ENCODE measurements around the gene MACROD2. TPM values are rescaled to one million over a fixed set of nuclear protein-coding genes. Genes with fewer than 3 reads are reported as not detected.

MACROD2 gene
- total RNA-seq, 1 experiment from 2014 or later = 3.1 TPM

GRCh38 chr20:14374196-14374595 is 378.9 kb downstream of the MACROD2 start:
- Mint-ChIP-seq H3K27me3 (ENCODE audit: insufficient read depth, unreplicated experiment) (no peaks in the 10 kb centered on the region), H3K9me3 (ENCODE audit: unreplicated experiment) (no peaks in the 10 kb centered on the region), H3K27ac (ENCODE audit: low read depth, unreplicated experiment) (no peak overlapping the region), H3K36me3 (ENCODE audit: insufficient read depth, unreplicated experiment) (no peaks in the 10 kb centered on the region), H3K4me1 (ENCODE audit: insufficient read depth, unreplicated experiment) (no peaks in the 10 kb centered on the region), H3K4me3 (ENCODE audit: unreplicated experiment) (no peak overlapping the region)
- intact Hi-C loops (cut with micrococcal nuclease) = no loop called here
- CTCF ChIA-PET = interaction anchor here (0.5 to 0.7 kb wide), 2 partner anchors 12 to 36 kb away, joined by 3 to 4 read pairs; no protein-coding TSS in a partner anchor
- DNase-seq (ENCODE audit: unreplicated experiment) = no peak
- no peak for TF ChIP-seq CTCF (IDR thresholded peaks at IDR 0.05; ENCODE audit: unreplicated experiment)
- POLR2A ChIA-PET = interaction anchor here (1.0 to 1.2 kb wide), 2 partner anchors 9 to 13 kb away, joined by 3 read pairs; no protein-coding TSS in a partner anchor
- no TSS peak for BruUV-seq (replicated peaks)

- no peaks in the 10 kb centered on the region for H3K36me3 Mint-ChIP-seq (ENCODE audit: insufficient read depth, unreplicated experiment)
- H3K27me3 Mint-ChIP-seq (ENCODE audit: insufficient read depth, unreplicated experiment) = no peaks in the 10 kb centered on the region
- POLR2A ChIA-PET = interaction anchor here (1.8 kb wide), 1 partner anchor 10 kb away, joined by 4 read pairs; no protein-coding TSS in a partner anchor
- H3K27ac Mint-ChIP-seq (ENCODE audit: low read depth, unreplicated experiment) = no peak overlapping the region
- DNase-seq (ENCODE audit: unreplicated experiment) = no peak
- no peaks in the 10 kb centered on the region for H3K4me1 Mint-ChIP-seq (ENCODE audit: insufficient read depth, unreplicated experiment)
- intact Hi-C loops (cut with micrococcal nuclease) = no loop called here
- CTCF ChIA-PET = interaction anchor here (0.8 to 1.0 kb wide), 3 partner anchors 12 to 921 kb away, joined by 3 read pairs; no protein-coding TSS in a partner anchor
- BruUV-seq (replicated peaks) = no TSS peak
- TF ChIP-seq CTCF (IDR thresholded peaks at IDR 0.05; ENCODE audit: unreplicated experiment) = no peak
- no peaks in the 10 kb centered on the region for H3K9me3 Mint-ChIP-seq (ENCODE audit: unreplicated experiment)
- H3K4me3 Mint-ChIP-seq (ENCODE audit: unreplicated experiment) = no peak overlapping the region
These were observed 380.2 kb downstream of the MACROD2 start for GRCh38 chr20:14375416-14375985.

GRCh38 chr20:14378326-14378725 is 383.0 kb downstream of the MACROD2 start:
- TF ChIP-seq CTCF (IDR thresholded peaks at IDR 0.05; ENCODE audit: unreplicated experiment) = no peak
- no peaks in the 10 kb centered on the region for H3K4me1 Mint-ChIP-seq (ENCODE audit: insufficient read depth, unreplicated experiment)
- POLR2A ChIA-PET = interaction anchor here (0.8 to 1.2 kb wide), 2 partner anchors 16 to 56 kb away, joined by 3 read pairs; no protein-coding TSS in a partner anchor
- no peaks in the 10 kb centered on the region for H3K27me3 Mint-ChIP-seq (ENCODE audit: insufficient read depth, unreplicated experiment)
- BruUV-seq (replicated peaks) = no TSS peak
- H3K27ac Mint-ChIP-seq (ENCODE audit: low read depth, unreplicated experiment) = no peak overlapping the region
- DNase-seq (ENCODE audit: unreplicated experiment) = no peak
- CTCF ChIA-PET = interaction anchor here (0.6 kb wide), 2 partner anchors 9 to 14 kb away, joined by 4 to 5 read pairs; no protein-coding TSS in a partner anchor
- intact Hi-C loops (cut with micrococcal nuclease) = no loop called here
- no peak overlapping the region for H3K4me3 Mint-ChIP-seq (ENCODE audit: unreplicated experiment)
- H3K9me3 Mint-ChIP-seq (ENCODE audit: unreplicated experiment) = no peaks in the 10 kb centered on the region
- no peaks in the 10 kb centered on the region for H3K36me3 Mint-ChIP-seq (ENCODE audit: insufficient read depth, unreplicated experiment)

GRCh38 chr20:14383335-14383734 is 388.0 kb downstream of the MACROD2 start:
- H3K27me3 Mint-ChIP-seq (ENCODE audit: insufficient read depth, unreplicated experiment) = no peaks in the 10 kb centered on the region
- no peaks in the 10 kb centered on the region for H3K36me3 Mint-ChIP-seq (ENCODE audit: insufficient read depth, unreplicated experiment)
- intact Hi-C loops (cut with micrococcal nuclease) = no loop called here
- CTCF ChIA-PET = no interaction called here
- H3K27ac Mint-ChIP-seq (ENCODE audit: low read depth, unreplicated experiment) = no peak overlapping the region
- H3K4me1 Mint-ChIP-seq (ENCODE audit: insufficient read depth, unreplicated experiment) = peaks cover 5% of the 10 kb centered on the region
- BruUV-seq (replicated peaks) = no TSS peak
- peak; percentile 20 for DNase-seq (ENCODE audit: unreplicated experiment)
- POLR2A ChIA-PET = interaction anchor here (0.7 to 1.0 kb wide), 2 partner anchors 28 to 462 kb away, joined by 3 to 4 read pairs; no protein-coding TSS in a partner anchor
- H3K9me3 Mint-ChIP-seq (ENCODE audit: unreplicated experiment) = peaks cover 7% of the 10 kb centered on the region
- no peak overlapping the region for H3K4me3 Mint-ChIP-seq (ENCODE audit: unreplicated experiment)
- TF ChIP-seq CTCF (IDR thresholded peaks at IDR 0.05; ENCODE audit: unreplicated experiment) = no peak

Data from MCF 10A (cell line).